Thoracic aorta (tissue), 2 donors: ENCODE results near the gene SLU7. TPM values are rescaled to one million over a fixed set of nuclear protein-coding genes. Genes with fewer than 3 reads are reported as not detected.

Experiments
- ATAC-seq: fragments of 150-250 bp; one replicate; pipeline ENCODE4 v1.8.0; 2017; ENCODE audit warnings: low read depth; ENCODE audit not compliant: insufficient number of reproducible peaks, low FRiP score
- DNase-seq: peaks from one replicate; pipeline ENCODE4 v3.0.0-alpha.2; 2020; ENCODE audit warnings: low spot score
- H3K27ac ChIP-seq, 2 donors: fragments of 200-600 bp; sonication (generic); 1 replicate in 1 of 2; 2 replicates in 1 of 2; pipeline ENCODE4 v1.5.1; 2016; ENCODE audit warnings: mild to moderate bottlenecking in 2 of 2, moderate library complexity in 2 of 2
- H3K27me3 ChIP-seq: fragments of 200-600 bp; sonication (generic); replicated peaks from 2 replicates; pipeline ENCODE4 v1.6.0; 2016; ENCODE audit warnings: mild to moderate bottlenecking; ENCODE audit not compliant: insufficient read depth
- H3K36me3 ChIP-seq: fragments of 200-600 bp; sonication (generic); one replicate; pipeline ENCODE4 v1.5.1; 2016
- H3K4me1 ChIP-seq, 2 donors: fragments of 200-600 bp; sonication (generic); 1 replicate in 1 of 2; 2 replicates in 1 of 2; pipeline versions ENCODE4 v1.5.1 to v1.6.0; 2016; ENCODE audit warnings: low read depth in 2 of 2, mild to moderate bottlenecking in 1 of 2; ENCODE audit not compliant: control insufficient read depth in 1 of 2
- H3K4me3 ChIP-seq: fragments of 200-600 bp; sonication (generic); 2 replicates; pipeline ENCODE4 v1.5.1; 2016; ENCODE audit warnings: mild to moderate bottlenecking
- H3K9me3 ChIP-seq: fragments of 200-600 bp; sonication (generic); 2 replicates; pipeline ENCODE4 v1.5.1; 2016
- CTCF ChIP-seq: fragments of 200-600 bp; sonication (generic); IDR thresholded peaks from one replicate; pipeline ENCODE4 v1.5.1; 2019; ENCODE audit warnings: antibody characterized with exemption
- total RNA-seq, 2 donors: library from RNA; depleted of rRNA; stranded (reverse); fragments of >200 nt; gene quantifications; one replicate each; pipeline versions ENCODE4 v1.1.0 to v1.2.3, GENCODE V29; 2016

SLU7 gene
- total RNA-seq, 2 donors from 2014 or later = 62.8 to 63.5 TPM

GRCh38 chr5:160461378-160461777, 42.5 kb upstream of the SLU7 start:
- H3K27me3 ChIP-seq = no peaks in the 10 kb centered on the region
- TF ChIP-seq CTCF = no peak
- no peaks in the 10 kb centered on the region for H3K9me3 ChIP-seq
- ATAC-seq (no peak), DNase-seq (no peak)
- H3K36me3 ChIP-seq = no peaks in the 10 kb centered on the region
- no peak overlapping the region for H3K27ac ChIP-seq
- no peak overlapping the region for H3K4me3 ChIP-seq
- H3K4me1 ChIP-seq = peaks cover 0 to 9% of the 10 kb centered on the region in 2 donors

GRCh38 chr5:160460377-160461049, 41.6 kb upstream of the SLU7 start:
- no peaks in the 10 kb centered on the region for H3K9me3 ChIP-seq
- DNase-seq (no peak), ATAC-seq (no peak)
- no peaks in the 10 kb centered on the region for H3K27me3 ChIP-seq
- H3K27ac ChIP-seq = no peak overlapping the region
- no peaks in the 10 kb centered on the region for H3K36me3 ChIP-seq
- H3K4me1 ChIP-seq = peaks cover 0 to 9% of the 10 kb centered on the region in 2 donors
- no peak for TF ChIP-seq CTCF
- H3K4me3 ChIP-seq = no peak overlapping the region

GRCh38 chr5:160458806-160459800, 40.2 kb upstream of the SLU7 start:
- Histone ChIP-seq H3K27me3 (no peaks in the 10 kb centered on the region), H3K4me1 (peaks cover 0 to 6% of the 10 kb centered on the region in 2 donors), H3K4me3 (no peak overlapping the region), H3K27ac (no peak overlapping the region), H3K9me3 (no peaks in the 10 kb centered on the region), H3K36me3 (no peaks in the 10 kb centered on the region)
- ATAC-seq (no peak), DNase-seq (no peak)
- TF ChIP-seq CTCF = no peak

GRCh38 chr5:160457252-160457651, 38.4 kb upstream of the SLU7 start:
- H3K9me3 ChIP-seq = no peaks in the 10 kb centered on the region
- no peaks in the 10 kb centered on the region for H3K27me3 ChIP-seq
- H3K36me3 ChIP-seq = no peaks in the 10 kb centered on the region
- H3K27ac ChIP-seq = no peak overlapping the region
- DNase-seq (no peak), ATAC-seq (no peak)
- no peak overlapping the region for H3K4me3 ChIP-seq
- no peak for TF ChIP-seq CTCF
- no peaks in the 10 kb centered on the region for H3K4me1 ChIP-seq

GRCh38 chr5:160456480-160457177, 37.7 kb upstream of the SLU7 start:
- H3K27me3 ChIP-seq = no peaks in the 10 kb centered on the region
- TF ChIP-seq CTCF = no peak
- DNase-seq (no peak), ATAC-seq (no peak)
- no peaks in the 10 kb centered on the region for H3K9me3 ChIP-seq
- H3K27ac ChIP-seq = no peak overlapping the region
- H3K4me1 ChIP-seq = no peaks in the 10 kb centered on the region
- H3K36me3 ChIP-seq = no peaks in the 10 kb centered on the region
- no peak overlapping the region for H3K4me3 ChIP-seq
